Sciatic nerve (tissue), 2 donors: Measurements from ENCODE around the gene COG1. TPM values are rescaled to one million over a fixed set of nuclear protein-coding genes. Genes with fewer than 3 reads are reported as not detected.

Experiments
- ATAC-seq: fragments of 200-7000 bp; cut with Tn5 transposase; one replicate; pipeline ENCODE4 v1.9.1; 2020; ENCODE audit warnings: mild to moderate bottlenecking, moderate library complexity
- DNase-seq: peaks from one replicate; pipeline ENCODE4 v3.0.0-alpha.2; 2020; ENCODE audit warnings: low spot score
- intact Hi-C: fragments of 100-400 bp; cut with DNase I; formaldehyde crosslinking; loops from one replicate; pipeline ENCODE4 v1.14.2; 2022
- total RNA-seq: library from RNA; stranded (reverse); fragmentation: NEBNext Ultra II Directional; extraction: Animal tissue kit (Norgen Biotek cat#: 25700); gene quantifications from one replicate; pipeline ENCODE4 v1.2.1, GENCODE V29; 2021
- donor health status: DM: no; HTN: no; CAD: no.
- donor health status: DM: no; HTN: no; CAD: no.

The COG1 gene
- total RNA-seq, 1 donor from 2014 or later = 49.8 TPM

DNA sequence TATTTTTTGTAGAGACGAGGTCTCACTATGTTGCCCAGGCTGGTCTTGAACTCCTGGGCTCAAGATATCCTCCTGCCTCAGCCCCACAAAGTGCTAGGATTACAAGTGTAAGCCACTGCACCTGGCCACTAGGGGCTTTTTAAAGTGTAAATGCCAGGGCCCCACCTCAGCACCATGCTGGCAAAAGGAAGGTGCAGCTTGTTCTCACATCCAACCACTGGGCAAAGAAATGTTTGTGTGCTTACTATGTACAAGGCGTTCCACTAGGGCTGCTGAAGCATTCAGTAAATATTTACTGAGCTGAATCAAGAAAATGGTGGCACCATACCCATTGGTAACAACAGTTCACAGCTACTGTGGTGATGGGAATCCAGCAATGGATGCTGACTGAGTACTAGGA lies 22.6 kb downstream of the COG1 start:
- ATAC-seq (no peak), DNase-seq (no peak)
- intact Hi-C loops = no loop called here

DNA sequence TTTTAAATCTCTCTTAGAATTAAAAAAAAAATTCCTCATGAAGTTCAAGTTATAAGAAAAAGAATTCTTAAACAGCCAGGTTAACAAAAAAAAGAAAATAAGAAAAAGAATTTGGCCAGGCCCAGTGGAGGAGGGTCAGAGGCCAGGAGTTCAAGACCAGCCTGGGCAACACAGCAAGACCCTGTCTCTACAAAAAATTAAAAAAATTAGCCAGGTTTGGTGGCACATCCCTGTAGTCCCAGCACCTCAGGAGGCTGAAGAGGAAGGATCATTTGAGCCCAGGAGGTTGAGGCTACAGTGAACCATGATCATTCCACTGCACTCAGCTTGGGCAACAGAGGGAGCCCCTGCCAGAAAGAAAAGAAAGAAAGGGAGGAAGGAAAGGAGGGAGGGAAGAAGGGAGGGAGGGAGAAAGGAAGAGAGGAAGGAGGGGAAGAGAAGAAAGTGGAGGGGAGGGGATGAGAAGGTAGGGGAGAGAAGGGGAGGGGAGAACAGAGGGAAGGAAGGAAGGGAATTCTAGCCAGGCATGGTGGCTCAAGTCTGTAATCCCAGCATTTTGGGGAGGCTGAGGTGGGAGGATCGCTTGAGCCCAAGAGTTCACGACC lies 30.9 kb downstream of the COG1 start:
- intact Hi-C loops = no loop called here

DNA sequence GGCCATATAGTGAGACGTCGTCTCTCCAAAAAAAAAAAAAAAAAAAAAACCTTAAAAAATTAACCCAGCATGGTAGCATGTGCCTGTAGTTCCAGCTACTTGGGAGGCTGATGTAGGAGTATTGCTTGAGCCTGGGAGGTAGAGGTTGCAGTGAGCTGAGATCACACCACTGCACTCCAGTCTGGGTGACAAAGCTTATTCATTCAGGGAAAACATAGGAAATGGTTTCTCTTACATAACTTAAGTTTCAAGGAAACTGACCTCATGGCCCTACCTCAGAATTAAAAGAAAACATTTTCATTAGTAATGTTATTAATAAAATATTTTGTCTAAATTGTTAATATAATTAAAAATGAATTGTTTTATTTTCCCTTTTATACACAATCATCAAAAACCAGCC lies 31.4 kb downstream of the COG1 start:
- intact Hi-C loops = no loop called here
- DNase-seq (no peak), ATAC-seq (no peak)

More for the DNA sequence above, 30.9 kb downstream of the COG1 start:
- DNase-seq (no peak), ATAC-seq (no peak)

DNA sequence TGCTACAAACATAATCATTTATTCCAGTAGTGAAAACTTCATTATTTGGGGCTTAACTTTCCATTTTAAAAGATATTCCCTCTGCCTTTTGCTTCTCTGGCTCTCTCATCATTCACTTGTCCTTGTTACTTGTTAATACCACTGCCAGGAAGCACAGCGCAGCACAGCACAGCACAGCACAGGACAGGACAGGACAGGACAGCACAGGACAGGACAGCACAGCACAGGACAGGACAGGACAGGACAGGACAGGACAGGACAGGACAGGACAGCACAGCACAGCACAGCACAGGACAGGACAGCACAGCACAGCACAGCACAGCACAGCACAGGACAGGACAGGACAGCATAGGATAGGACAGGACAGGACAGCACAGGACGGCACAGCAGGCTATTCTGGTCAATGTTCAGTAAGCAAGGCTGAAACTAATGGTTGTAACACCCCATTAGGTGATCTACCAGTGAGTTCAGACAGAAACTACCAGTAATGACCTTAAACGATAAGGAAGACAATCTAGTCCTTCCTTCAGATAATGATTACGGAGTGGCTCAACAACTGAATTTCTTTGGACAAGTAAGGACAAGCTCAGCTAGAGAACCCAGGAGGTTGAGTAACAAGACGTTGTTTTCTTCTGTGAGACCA lies 31.9 kb downstream of the COG1 start:
- DNase-seq = no peak
- intact Hi-C loops = no loop called here
- ATAC-seq = no peak

DNA sequence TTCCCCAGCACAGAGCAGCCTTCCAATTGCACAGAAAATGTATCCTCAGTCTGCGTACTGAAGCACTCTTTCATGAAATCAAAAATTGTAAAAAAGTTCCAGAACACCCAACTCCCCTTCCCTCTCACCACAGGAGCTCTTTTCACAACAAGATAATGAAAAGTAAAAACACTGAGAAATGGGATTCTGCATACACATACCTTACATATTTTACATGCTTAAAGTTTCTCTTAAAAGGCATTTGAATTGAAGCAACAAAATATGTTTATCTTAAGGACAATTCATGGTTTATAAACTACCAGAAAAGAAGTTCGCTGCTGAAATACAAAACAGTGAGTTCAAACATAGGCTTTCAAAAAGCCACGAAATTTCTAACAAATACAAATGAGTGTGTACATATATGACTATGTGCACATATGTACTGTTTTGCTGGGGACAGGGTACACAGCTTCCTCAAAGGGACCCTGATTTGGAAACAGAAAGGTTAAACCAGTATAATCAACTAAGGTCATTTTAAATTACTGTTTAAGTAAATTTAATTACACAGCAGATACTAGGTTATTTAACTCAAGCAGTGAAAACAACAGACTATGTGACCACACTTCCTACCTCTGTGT lies 33.8 kb downstream of the COG1 start:
- ATAC-seq (no peak), DNase-seq (no peak)
- intact Hi-C loops = no loop called here

DNA sequence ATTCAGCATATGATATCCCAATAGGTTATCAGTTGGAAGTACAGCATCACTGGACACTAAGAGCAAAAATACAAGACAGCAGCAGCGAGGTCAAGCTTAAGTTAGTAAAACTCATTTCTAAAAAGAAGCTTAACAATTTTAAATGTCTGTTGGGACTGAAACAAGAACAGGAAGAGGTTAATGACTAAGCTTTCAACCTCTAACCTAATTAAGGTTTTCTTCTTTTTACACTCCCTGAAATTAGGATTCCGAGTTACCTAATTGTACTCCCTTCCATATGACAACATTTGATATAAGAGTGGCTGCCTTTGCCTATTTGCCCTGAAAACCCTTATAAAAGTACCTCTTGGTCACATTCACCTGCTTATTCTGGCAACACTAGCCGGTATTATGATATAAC lies 34.5 kb downstream of the COG1 start:
- no peak for ATAC-seq
- intact Hi-C loops = no loop called here

DNA sequence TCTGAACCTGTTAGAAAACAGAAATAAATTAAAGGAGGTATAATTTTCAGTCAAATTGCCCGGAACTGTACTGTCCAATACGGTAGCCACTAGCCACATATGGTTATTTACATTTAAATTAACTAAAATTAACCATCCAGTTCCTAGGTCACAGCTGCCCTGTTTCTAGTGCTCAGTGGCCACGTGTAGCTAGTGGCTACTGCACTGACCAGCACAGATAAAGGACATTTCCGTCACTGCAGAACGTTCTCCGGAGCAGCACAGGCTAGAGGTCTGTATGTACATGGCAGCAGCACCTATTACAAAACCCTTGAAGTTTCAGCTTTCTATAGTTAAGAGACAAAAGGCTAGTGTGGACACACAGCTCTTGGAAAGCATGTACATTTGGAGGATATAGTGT lies 35.1 kb downstream of the COG1 start:
- ATAC-seq (no peak), DNase-seq (no peak)
- intact Hi-C loops = no loop called here

More for the DNA sequence above, 34.5 kb downstream of the COG1 start:
- no peak for DNase-seq

DNA sequence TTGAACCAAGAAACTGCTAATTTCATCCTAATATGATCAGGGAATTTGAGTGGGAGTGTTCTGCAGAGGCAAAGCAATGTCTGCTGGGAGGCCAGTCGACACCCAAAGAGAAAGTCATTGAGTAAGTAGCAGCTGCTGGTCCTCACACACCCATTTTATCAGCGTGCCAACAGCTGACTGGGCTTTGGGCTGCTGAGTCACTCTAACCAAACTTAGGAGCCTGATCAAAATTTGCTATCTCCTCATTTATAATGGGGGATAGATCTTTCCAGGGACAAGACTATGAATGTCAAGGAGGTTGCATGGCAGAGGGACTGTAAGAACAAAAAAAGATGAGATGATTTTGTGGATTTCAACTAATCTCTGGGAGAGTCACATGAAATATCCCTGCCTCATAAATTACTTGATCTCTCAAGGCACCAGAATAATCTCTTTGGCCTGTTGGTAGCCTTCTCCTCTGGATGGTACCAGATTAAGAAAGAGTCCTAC lies 35.9 kb downstream of the COG1 start:
- ATAC-seq (peak; percentile 63), DNase-seq (peak; percentile 74)
- intact Hi-C loops = no loop called here

DNA sequence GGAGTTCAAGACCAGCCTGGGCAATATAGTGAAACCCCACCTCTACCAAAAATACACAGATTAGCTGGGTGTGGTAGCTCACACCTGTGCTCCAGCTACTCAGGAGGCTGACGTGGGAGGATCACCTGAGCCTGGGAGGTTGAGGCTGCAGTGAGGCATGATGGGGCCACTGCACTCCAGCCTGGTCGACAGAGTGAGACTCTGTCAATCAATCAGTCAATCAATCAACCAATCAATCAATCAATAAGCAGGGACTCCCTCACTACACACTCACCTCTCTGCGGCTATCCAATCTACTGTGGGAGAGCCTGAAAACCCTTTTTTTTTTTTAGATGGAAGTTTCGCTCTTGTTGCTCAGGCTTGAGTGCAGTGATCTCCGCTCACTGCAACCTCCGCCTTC lies 37.2 kb downstream of the COG1 start:
- intact Hi-C loops = no loop called here
- ATAC-seq (no peak), DNase-seq (no peak)

DNA sequence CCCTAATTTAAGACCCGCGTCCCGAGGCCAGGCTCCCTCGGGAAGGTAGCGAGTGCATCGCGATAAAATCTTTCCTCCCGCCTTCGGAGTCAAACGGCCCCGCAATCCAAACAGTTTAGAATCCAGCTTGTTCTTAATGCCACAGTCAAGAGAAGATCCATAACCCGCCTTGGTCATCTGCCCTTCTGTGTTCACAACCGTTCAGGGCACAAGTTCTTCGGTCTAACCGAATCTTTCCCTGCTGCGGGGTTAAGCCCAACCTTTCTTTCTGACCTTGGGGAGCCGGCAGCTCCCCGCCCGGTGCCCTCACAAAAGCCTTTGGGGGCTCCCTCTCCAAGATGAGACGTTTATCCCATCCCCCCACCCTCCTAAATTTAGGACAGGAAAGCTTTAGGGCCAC lies 38.5 kb downstream of the COG1 start:
- intact Hi-C loops = no loop called here
- ATAC-seq = peak; percentile 1
- no peak for DNase-seq

DNA sequence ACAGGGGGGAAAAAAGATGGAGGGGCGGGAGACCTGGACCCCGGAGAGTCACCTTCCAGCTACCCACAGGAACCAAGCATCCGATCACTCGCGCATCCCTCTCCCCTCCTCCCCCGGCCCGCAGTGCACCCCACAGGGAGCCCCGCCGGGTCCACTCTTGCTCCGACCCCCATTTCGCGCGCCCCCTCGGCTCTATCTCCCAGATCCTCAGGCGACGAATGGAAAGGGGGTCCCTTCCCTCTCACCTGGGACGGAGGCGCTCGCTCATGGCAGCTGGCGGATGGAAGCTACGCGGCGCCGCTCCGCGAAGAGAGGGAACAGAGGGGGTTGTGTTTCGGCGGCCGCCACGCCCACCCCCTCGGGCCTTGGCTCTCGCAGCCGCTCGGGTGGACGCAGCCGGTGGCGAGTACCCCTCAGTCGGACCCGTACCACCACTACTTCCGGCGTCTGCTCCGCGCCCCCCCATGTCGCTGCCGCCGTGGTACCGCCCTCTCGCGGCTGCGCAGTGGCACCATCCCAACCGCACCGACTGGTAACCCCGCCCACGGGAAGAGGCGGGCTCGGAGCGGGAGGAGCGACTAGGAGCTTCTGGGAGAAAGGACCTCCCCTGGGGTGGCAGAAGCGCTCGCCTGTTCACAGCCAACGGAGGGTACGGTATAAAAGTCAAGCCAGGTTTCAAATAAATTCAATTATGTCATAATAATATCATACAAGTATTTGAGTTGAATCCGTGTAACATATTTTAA lies 39.2 kb downstream of the COG1 start:
- peak; percentile 98 for ATAC-seq

DNA sequence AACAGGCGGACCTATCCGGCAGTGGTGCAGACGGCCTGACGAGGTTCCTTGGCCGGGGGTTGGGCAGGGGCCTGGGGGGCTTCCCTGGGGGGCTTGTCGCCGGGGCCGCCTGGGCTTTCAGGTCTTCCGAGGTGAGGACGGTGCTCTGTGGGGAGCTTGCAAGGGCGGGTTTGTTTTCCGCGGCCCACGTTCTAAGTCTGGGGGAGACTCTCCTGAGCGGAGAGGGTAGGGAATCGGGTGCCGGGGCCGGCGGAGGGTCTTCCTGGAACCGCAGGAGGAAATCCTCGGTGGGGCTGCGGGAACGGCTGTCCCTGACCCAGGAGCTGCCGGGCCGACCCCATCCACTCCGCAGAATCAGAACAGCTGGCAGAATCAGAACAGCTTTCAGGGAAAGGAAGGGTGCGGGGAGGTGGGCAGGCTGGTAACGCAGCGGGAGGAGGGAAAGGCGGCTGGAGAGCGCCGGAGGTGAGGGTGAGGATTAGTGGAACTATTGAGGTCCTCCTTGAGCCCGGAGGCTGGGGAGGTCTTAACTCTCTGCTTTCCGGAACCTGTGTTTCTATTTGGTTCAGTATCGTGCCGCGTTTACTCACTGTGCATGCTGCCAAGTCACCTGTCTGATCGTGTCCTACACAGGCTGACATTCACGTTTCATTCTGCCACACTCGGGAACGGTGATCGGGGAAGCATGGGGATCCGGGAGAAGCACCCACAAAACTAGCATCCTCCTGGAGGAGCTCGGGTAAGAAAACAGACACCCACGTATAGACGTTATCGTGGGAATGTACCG lies 39.9 kb downstream of the COG1 start:
- ATAC-seq (peak; percentile 60), DNase-seq (peak; percentile 76)
- intact Hi-C loops = no loop called here

More for the DNA sequence above, 39.2 kb downstream of the COG1 start:
- intact Hi-C loops = no loop called here
- peak; percentile 98 for DNase-seq

DNA sequence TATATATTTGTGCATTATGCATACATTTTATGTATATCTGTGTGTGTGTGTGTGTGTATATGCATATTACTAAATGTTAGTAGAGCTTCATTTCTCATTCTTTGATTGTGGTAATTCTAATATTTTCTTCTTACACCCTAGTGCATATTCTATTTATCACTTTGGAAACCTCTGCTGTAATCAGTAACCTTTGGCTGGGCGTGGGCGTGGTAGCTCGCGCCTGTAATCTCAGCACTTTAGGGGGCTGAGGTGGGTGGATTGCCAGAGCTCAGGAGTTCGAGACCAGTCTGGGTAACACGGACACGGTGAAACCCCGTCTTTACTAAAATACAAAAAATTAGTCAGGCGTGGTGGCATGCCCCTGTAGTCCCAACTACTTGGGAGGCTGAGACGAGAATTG lies 41.9 kb downstream of the COG1 start:
- intact Hi-C loops = no loop called here

DNA sequence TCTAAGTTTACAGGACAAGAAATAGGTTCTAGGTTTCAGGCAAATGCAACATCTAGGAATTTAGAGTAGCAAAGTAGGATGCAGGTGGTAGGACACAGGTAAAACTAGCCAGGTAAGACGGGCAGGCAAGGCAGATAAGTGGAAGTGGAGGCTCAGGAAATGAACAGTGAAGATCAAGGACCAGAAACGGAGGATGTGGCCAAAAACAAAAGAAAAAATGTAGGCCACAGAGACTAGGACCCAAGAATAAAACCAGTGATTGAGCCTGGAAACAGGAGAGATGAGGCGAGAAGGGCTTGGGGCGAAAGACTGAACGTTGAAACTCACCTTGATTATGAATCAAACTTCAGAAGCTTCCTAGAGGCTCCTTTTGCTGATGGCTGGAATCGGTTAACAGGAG lies 44.9 kb downstream of the COG1 start:
- DNase-seq = no peak
- ATAC-seq = no peak
- intact Hi-C loops = no loop called here

More for the DNA sequence above, 41.9 kb downstream of the COG1 start:
- no peak for ATAC-seq
- no peak for DNase-seq

DNA sequence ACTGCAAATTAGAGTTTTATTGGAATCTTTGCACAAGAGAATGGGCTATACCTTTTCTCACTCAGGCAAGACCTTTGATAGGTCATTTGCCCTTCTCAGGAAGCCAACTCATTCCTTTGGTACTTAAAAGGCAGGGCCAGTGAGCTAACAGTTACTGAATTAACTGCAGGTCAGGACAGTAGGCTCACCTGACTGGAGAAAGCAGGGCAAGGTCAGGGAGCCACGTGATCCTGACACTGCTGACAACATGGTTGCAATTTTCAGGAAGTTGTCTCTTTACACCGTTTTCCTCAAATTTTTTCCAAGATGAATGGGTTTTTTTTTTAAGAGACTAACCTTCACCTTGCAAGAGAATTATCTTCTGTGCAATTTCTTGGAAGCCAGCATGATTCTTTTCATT lies 47.7 kb downstream of the COG1 start:
- intact Hi-C loops = no loop called here
- ATAC-seq = no peak

DNA sequence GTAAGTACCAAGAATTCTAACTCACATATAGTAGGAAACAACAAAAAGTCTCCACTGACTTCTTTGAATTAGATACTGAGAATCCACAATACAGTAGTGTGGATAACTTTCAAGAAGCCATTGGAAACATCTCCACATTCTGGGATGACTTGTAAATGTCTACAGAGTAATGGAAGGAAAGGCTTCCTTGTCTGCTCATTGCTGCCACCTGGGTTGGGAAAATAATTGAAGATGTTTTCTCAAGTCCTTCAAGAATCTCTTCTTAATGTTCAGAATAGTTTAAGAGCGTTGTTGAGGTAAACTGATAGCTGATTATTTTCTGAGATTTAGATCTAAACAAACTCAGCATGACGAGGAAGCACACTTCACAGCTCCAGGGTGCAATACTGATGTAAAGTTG lies 54.9 kb downstream of the COG1 start:
- intact Hi-C loops = no loop called here
- ATAC-seq (no peak), DNase-seq (no peak)

More for the DNA sequence above, 47.7 kb downstream of the COG1 start:
- DNase-seq = no peak

DNA sequence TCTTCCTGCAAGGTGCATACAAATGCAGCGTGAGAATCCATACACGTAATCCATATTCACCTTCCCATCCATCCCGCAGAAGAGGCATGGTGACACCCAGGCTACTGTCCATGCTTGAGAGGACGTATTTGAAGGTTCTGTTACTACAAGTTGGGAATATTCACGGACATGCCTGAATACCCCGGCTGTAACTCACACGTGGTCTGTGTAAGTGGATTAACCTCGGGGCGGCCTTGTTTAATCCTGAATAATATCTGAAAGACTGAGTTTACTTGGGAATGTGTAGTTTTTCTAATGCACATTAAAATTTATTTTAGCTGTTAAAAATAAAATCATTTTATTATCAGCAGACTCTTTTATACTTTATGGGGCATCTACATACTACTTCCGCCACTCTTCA lies 55.7 kb downstream of the COG1 start:
- ATAC-seq = no peak
- intact Hi-C loops = no loop called here
- no peak for DNase-seq

DNA sequence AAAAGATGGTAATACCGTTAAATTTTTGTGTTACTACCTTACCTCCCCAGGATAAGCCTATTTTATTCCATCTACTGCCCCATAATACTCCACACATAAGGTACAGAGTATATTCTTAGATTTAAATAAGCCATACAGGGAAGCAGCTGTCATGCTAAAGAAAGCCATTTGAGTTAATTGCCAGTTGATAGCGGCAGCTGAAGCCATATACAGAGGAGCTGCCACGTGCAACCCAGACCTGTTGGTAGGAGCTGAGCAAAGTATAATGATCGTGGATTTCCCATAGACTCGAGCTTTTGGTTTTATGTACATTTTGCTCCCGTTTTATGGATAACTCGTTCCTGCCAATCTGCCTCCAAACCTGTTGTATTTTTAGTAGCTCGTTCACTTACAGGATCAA lies 56.8 kb downstream of the COG1 start:
- ATAC-seq (no peak), DNase-seq (no peak)
- intact Hi-C loops = loop anchor here (5.0 kb wide), 1 partner anchor 1618 kb away; no protein-coding TSS in a partner anchor
